HG03045 (cell line): ENCODE measurements around the gene TMSB15B.
"Not testable (repeated sequence)": the region's sequence is repeated elsewhere in the genome, so short reads cannot be mapped to it uniquely, and the experiment has no call there.

Source experiments
- ATAC-seq: cut with Tn5 transposase; IDR thresholded peaks from one replicate; pipeline ENCODE4 v1.9.1; 2021; ENCODE audit warnings: mild to moderate bottlenecking, moderate library complexity; ENCODE audit not compliant: unreplicated experiment

The TMSB15B gene

GRCh38 chrX:103962411-103963278 lies at the start of gene TMSB15B:
Gene TMSB15B, plus strand, starts transcription at chrX:103962627.
- peak; percentile 100 for ATAC-seq

- ATAC-seq = no peak
These were observed 48.9 kb upstream of the TMSB15B start for GRCh38 chrX:103913356-103914020.

GRCh38 chrX:103918050-103918449 lies 44.4 kb upstream of the TMSB15B start:
- ATAC-seq = no peak

GRCh38 chrX:103918571-103919269 lies 43.7 kb upstream of the TMSB15B start:
- peak; percentile 73 for ATAC-seq

- peak; percentile 51 for ATAC-seq
These were observed 43.2 kb upstream of the TMSB15B start for GRCh38 chrX:103919270-103919637.

- ATAC-seq = not testable (repeated sequence)
These were observed 41.9 kb upstream of the TMSB15B start for GRCh38 chrX:103920515-103920914.

- no peak for ATAC-seq
These were observed 35.4 kb upstream of the TMSB15B start for GRCh38 chrX:103927030-103927429.

- ATAC-seq = no peak
These were observed 34.8 kb upstream of the TMSB15B start for GRCh38 chrX:103927633-103928032.

- peak; percentile 71 for ATAC-seq
These were observed 30.3 kb upstream of the TMSB15B start for GRCh38 chrX:103932133-103932532.

GRCh38 chrX:103940257-103940656 lies 22.2 kb upstream of the TMSB15B start:
- ATAC-seq = not testable (repeated sequence)

- ATAC-seq = no peak
These were observed 21.0 kb upstream of the TMSB15B start for GRCh38 chrX:103941201-103941975.

- ATAC-seq = no peak
These were observed 12.9 kb upstream of the TMSB15B start for GRCh38 chrX:103949506-103949905.

- ATAC-seq = no peak
These were observed 9.1 kb upstream of the TMSB15B start for GRCh38 chrX:103953353-103953752.

GRCh38 chrX:103954259-103954658 lies 8.2 kb upstream of the TMSB15B start:
- ATAC-seq = no peak

- not testable (repeated sequence) for ATAC-seq
These were observed 1.8 kb upstream of the TMSB15B start for GRCh38 chrX:103960599-103960998.

GRCh38 chrX:103983508-103983907 lies 21.1 kb downstream of the TMSB15B start:
- not testable (repeated sequence) for ATAC-seq

- ATAC-seq = no peak
These were observed 36.8 kb downstream of the TMSB15B start for GRCh38 chrX:103999234-103999633.

- no peak for ATAC-seq
These were observed 46.4 kb downstream of the TMSB15B start for GRCh38 chrX:104008831-104009230.

GRCh38 chrX:104013158-104013557 lies 50.7 kb downstream of the TMSB15B start:
- no peak for ATAC-seq

- ATAC-seq = no peak
These were observed 51.2 kb downstream of the TMSB15B start, which contains the start of gene H2BW1 for GRCh38 chrX:104013606-104014005. Gene H2BW1, minus strand, starts transcription at chrX:104013708. Its CDS starts 132 bp downstream, at chrX:104013576.

GRCh38 chrX:104015576-104015975 lies 53.1 kb downstream of the TMSB15B start:
- ATAC-seq = not testable (repeated sequence)
